Ishikawa (cell line): ENCODE measurements around the gene CNGA1.

Source experiments
- CEBPB ChIP-seq: IDR thresholded peaks from 2 replicates; pipeline ENCODE4 v1.6.1; 2012
- NFIC ChIP-seq: IDR thresholded peaks from 2 replicates; pipeline ENCODE4 v1.6.1; 2012
- RAD21 ChIP-seq: IDR thresholded peaks from 2 replicates; pipeline ENCODE4 v1.6.1; 2012; ENCODE audit warnings: low read depth
- REST ChIP-seq: IDR thresholded peaks from 2 replicates; pipeline ENCODE4 v1.6.1; 2012; ENCODE audit warnings: low read depth, mild to moderate bottlenecking
- TCF12 ChIP-seq: IDR thresholded peaks from 2 replicates; pipeline ENCODE4 v1.6.1; 2012; ENCODE audit warnings: low read depth

DNA sequence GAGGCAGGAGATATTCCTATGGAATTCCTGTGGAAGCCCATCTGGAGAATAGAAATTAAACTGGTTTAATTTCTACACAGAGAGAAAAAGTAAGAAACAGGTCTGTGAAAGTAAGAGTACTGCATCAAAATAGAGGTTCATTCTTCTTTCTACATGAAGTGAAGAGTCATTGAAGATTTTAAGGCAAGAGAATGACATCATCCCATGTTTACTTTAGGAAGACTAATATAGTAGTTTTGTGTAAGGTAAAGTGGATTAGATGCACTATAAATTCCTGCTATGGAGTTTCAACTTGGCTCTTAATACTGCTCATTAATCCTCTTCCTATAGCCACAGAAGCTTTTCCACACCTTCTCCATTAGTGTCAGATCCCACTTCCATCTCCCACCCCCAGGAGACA lies 47.6 kb downstream of the CNGA1 start:
- TF ChIP-seq RAD21 = no peak
- no peak for TF ChIP-seq CEBPB
- no peak for TF ChIP-seq TCF12
- no peak for TF ChIP-seq REST
- no peak for TF ChIP-seq NFIC
